HepG2 (cell line): Measurements from ENCODE around the gene SEZ6. TPM values are rescaled to one million over a fixed set of nuclear protein-coding genes. Genes with fewer than 3 reads are reported as not detected.

Experiments
- AHR ChIP-seq: IDR thresholded peaks from 2 replicates; pipeline ENCODE4 v1.6.1; 2018; ENCODE audit warnings: missing genetic modification reagents, missing compliant biosample characterization
- HDAC1 ChIP-seq: sonication (generic); formaldehyde crosslinking; IDR thresholded peaks from 2 replicates; pipeline ENCODE4 v1.5.1; 2020; ENCODE audit warnings: mild to moderate bottlenecking, missing genetic modification reagents
- MTF2 ChIP-seq: sonication (generic); formaldehyde crosslinking; IDR thresholded peaks from 2 replicates; pipeline ENCODE4 v1.5.0; 2020; ENCODE audit warnings: missing genetic modification reagents, borderline replicate concordance
- MYNN ChIP-seq: sonication (generic); formaldehyde crosslinking; IDR thresholded peaks from 2 replicates; pipeline ENCODE4 v1.4.0; 2020; ENCODE audit warnings: mild to moderate bottlenecking, low read depth, missing genetic modification reagents
- NR2F1 ChIP-seq, 2 experiments: fragments of 450-650 bp in 1 of 2; formaldehyde crosslinking in 1 of 2; IDR thresholded peaks; 2 replicates each; pipeline versions ENCODE4 v1.5.0 to v1.6.1; 2016 to 2020; ENCODE audit warnings: mild to moderate bottlenecking in 1 of 2, missing compliant biosample characterization in 1 of 2, missing genetic modification reagents in 1 of 2, moderate library complexity in 1 of 2
- TSC22D2 ChIP-seq: sonication (generic); formaldehyde crosslinking; IDR thresholded peaks from 2 replicates; pipeline ENCODE4 v1.5.1; 2020; ENCODE audit warnings: missing genetic modification reagents, mild to moderate bottlenecking, borderline replicate concordance
- YEATS4 ChIP-seq: sonication (generic); formaldehyde crosslinking; IDR thresholded peaks from 2 replicates; pipeline ENCODE4 v1.4.0; 2020; ENCODE audit warnings: missing genetic modification reagents, borderline replicate concordance
- ZEB1 ChIP-seq: IDR thresholded peaks from 2 replicates; pipeline ENCODE4 v1.6.1; 2012; ENCODE audit warnings: mild to moderate bottlenecking, low read depth, inconsistent platforms; ENCODE audit not compliant: insufficient replicate concordance
- polyA plus RNA-seq, 8 experiments: library from polyadenylated mRNA; depleted of rRNA in 3 of 8; stranded (reverse) in 7 of 8; unstranded in 1 of 8; fragments of >200 nt; fragmentation: Illumina TruSeq in 4 of 8; extraction: Trizol in 4 of 8; gene quantifications; 2 replicates each; pipeline versions ENCODE4 v1.2.1 to v1.2.3, GENCODE V29; 2011 to 2016; ENCODE audit warnings: low read depth in 4 of 8, missing spikeins in 1 of 8, mixed read lengths in 1 of 8; ENCODE audit not compliant: insufficient read depth in 1 of 8
- total RNA-seq, 5 experiments: library from RNA; depleted of rRNA; stranded (reverse); fragments of >200 nt; fragmentation: Illumina TruSeq; extraction: Trizol; gene quantifications; 2 replicates each; pipeline ENCODE4 v1.2.3, GENCODE V29; 2016; ENCODE audit warnings: low read depth in 1 of 5
- TF ChIP-seq, protein P1 (sequence below): fragments of 450-650 bp; IDR thresholded peaks from 2 replicates; pipeline ENCODE4 v1.6.1; 2017; ENCODE audit warnings: mild to moderate bottlenecking
- TF ChIP-seq, protein P2 (sequence below): sonication (generic); formaldehyde crosslinking; IDR thresholded peaks from 2 replicates; pipeline ENCODE4 v1.8.0; 2022; ENCODE audit warnings: missing genetic modification reagents, mild to moderate bottlenecking, inconsistent platforms, borderline replicate concordance

Gene SEZ6
- total and polyA plus RNA-seq, 2 of the 13 experiments (the other 11 are each of a cell fraction or from before 2014, with no cell fraction given): not detected

DNA sequence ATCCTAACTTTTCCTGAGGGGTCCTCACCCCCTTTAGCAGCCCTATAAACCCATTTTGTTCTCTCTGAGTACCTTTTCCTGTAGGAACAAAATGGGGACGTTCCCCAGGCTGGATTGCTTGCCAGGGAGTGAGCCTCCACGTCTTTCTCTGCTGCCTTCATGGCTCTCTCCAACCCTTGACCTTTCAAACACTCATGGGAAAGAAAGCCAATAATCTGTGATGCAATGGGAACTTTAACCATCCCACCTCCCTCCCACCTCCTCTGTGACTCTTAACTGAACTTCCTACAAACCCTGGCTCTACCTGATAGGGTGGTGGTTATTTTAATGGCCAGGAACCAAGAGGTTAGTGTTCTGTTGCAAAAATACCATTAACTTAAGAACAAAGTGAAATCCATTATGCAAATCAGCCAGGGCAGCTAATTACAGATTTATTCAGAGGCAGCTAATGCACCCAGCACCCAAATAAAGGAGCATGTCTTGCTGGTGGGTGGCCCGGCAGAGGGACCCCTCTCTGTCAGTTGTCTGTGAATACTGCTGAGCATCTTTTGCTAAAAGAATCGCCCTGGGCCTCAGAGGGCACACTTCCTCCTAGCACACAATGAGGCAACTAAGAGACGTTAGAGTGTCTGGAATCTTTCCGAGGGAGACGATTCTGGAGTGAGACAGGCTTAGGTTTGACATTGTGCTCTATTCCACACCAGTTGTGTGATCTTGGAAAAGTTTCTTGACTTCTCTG, 40.1 kb upstream of the SEZ6 start (continued):
- no peak for TF ChIP-seq AHR (CRISPR knock-in tag)
- peak; percentile 74 to 83 for TF ChIP-seq NR2F1 (CRISPR knock-in tag; IDR thresholded peaks at IDR 0.05)
- TF ChIP-seq, protein P1, sequence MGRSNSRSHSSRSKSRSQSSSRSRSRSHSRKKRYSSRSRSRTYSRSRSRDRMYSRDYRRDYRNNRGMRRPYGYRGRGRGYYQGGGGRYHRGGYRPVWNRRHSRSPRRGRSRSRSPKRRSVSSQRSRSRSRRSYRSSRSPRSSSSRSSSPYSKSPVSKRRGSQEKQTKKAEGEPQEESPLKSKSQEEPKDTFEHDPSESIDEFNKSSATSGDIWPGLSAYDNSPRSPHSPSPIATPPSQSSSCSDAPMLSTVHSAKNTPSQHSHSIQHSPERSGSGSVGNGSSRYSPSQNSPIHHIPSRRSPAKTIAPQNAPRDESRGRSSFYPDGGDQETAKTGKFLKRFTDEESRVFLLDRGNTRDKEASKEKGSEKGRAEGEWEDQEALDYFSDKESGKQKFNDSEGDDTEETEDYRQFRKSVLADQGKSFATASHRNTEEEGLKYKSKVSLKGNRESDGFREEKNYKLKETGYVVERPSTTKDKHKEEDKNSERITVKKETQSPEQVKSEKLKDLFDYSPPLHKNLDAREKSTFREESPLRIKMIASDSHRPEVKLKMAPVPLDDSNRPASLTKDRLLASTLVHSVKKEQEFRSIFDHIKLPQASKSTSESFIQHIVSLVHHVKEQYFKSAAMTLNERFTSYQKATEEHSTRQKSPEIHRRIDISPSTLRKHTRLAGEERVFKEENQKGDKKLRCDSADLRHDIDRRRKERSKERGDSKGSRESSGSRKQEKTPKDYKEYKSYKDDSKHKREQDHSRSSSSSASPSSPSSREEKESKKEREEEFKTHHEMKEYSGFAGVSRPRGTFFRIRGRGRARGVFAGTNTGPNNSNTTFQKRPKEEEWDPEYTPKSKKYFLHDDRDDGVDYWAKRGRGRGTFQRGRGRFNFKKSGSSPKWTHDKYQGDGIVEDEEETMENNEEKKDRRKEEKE: no peak
- TF ChIP-seq HDAC1: peak; percentile 36; the same call in 1 of the 2 replicates
- TF ChIP-seq MTF2 (CRISPR knock-in tag): no peak
- TF ChIP-seq ZEB1: no peak
- TF ChIP-seq, protein P2, sequence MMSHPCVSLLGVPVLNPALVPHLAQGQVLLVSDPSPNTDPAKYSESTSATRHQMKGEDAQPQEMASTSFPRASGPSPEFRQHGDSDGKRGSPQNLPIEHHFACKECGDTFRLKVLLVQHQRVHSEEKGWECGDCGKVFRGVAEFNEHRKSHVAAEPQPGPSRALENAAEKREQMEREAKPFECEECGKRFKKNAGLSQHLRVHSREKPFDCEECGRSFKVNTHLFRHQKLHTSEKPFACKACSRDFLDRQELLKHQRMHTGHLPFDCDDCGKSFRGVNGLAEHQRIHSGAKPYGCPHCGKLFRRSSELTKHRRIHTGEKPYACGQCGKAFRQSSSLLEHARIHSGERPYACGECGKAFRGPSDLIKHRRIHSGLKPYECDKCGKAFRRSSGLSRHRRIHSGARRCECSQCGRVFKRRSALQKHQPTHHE (CRISPR knock-in tag): no peak
- no peak for TF ChIP-seq YEATS4 (CRISPR knock-in tag)
- TF ChIP-seq MYNN (CRISPR knock-in tag): no peak
- TF ChIP-seq TSC22D2: no peak
- TF ChIP-seq, all 625 proteins: peak for 98
